Left cardiac atrium (tissue), 4 donors: ENCODE results near the gene NEDD1. TPM values are rescaled to one million over a fixed set of nuclear protein-coding genes. Genes with fewer than 3 reads are reported as not detected.

Source experiments
- ATAC-seq, 2 donors: fragments of 200-7000 bp; cut with Tn5 transposase; one replicate each; pipeline ENCODE4 v1.9.1; 2020; ENCODE audit warnings: mild to moderate bottlenecking in 2 of 2, moderate library complexity in 2 of 2
- DNase-seq: peaks from one replicate; pipeline ENCODE4 v3.0.0-alpha.2; 2020
- intact Hi-C, 2 donors: fragments of 100-400 bp; cut with DNase I; formaldehyde crosslinking; loops; one replicate each; pipeline versions ENCODE4 v1.14.1 to v1.15.1; 2022 to 2023
- total RNA-seq, 2 donors: library from RNA; stranded (reverse); fragmentation: NEBNext Ultra II Directional; extraction: Animal tissue kit (Norgen Biotek cat#: 25700); gene quantifications; one replicate each; pipeline ENCODE4 v1.2.1, GENCODE V29; 2021
- donor health status: DM: no; HTN: yes; CAD: no.
- donor health status: DM: no; HTN: yes; CAD: no; lungs with severe emphysema.
- donor health status: DM: yes; HTN: yes; CAD: no.
- donor health status: Dilated cardiomyopathy.

The NEDD1 gene
- total RNA-seq, 2 donors from 2014 or later, result 11.0 to 12.7 TPM

- no peak for DNase-seq
- ATAC-seq, result no peak
- intact Hi-C loops, result loop anchor here (5.0 to 10.0 kb wide), 3 partner anchors 315 to 1407 kb away; no protein-coding TSS in a partner anchor
Observed at GRCh38 chr12:96989916-96990315, 82.9 kb downstream of the NEDD1 start.

DNA sequence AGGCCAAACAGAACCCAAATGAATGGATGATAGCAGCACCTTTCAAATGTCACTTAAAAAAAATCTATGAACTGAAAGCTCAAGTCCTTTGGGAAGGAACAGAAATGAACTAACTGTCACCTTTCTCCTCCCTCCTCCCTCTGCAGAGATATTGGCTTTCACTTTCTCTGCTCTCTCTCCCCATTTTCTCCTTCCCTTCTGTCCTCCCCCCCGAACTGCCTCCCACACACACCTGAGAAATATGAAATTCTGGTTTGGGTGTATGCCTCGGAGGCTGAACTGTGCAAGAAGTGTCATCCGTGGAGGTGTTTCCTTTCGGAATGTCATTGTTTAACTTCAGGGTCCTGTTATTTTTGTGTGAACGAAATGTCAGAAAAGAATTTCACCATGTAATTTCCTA, 87.8 kb downstream of the NEDD1 start:
- no peak for DNase-seq
- no peak for ATAC-seq
- intact Hi-C loops, result no loop called here

GRCh38 chr12:96995861-96996260, 88.8 kb downstream of the NEDD1 start:
- ATAC-seq, result no peak
- no peak for DNase-seq
- intact Hi-C loops, result no loop called here

DNA sequence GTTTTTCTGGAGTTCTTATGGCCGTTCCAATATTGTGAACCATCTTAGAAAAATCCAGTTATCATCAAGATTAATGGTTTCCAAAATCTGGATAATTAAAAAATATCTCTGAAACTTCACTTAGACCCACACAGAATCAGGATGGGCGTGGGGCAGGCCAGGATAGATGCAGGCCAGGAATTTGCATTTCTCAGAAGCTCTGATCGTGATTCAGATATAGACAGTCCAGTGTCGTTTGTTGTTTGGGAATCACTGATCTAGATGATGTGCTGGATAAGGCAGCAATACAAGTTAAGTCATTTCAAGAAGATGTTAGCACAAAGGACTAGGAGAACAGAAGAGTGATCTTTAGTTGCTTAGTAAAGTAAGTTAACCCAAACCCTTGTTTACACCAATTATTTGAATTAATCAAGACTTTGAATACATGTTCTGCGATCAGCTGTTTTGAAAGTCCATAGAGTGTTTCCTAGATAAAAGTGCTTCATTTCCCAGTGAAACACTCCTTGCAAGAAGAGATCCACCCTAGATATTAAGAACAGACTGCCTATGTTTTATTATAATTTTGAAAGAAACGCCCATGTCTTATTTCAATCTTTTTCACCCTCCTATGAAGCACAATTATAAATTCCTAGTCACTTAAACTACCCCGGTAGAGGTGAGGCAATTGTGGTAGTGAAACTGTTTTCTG, 90.9 kb downstream of the NEDD1 start:
- DNase-seq (no peak), ATAC-seq (no peak)
- intact Hi-C loops, result no loop called here

GRCh38 chr12:97003276-97003675, 96.2 kb downstream of the NEDD1 start:
- intact Hi-C loops, result no loop called here
- DNase-seq (no peak), ATAC-seq (no peak)
